ENCODE results near the gene NECTIN4.
"Not testable (repeated sequence)": the region's sequence is repeated elsewhere in the genome, so short reads cannot be mapped to it uniquely, and the experiment has no call there.

DNA sequence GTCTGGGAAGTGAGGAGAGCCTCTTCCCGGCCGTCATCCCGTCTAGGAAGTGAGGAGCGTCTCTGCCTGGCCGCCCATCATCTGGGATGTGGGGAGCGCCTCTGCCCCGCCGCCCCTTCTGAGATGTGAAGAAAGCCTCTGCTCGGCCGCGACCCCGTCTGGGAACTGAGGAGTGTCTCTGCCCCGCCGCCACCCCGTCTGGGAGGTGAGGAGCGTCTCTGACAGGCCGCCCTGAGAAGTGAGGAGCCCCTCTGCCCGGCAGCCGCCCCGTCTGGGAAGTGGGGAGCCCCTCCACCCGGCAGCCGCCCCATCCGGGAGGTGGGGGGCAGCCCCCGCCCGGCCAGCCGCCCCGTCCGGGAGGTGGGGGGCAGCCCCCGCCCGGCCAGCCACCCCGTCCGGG, 59.9 kb downstream of the NECTIN4 start:
- TF ChIP-seq ELF1 (CRISPR knock-in tag; IDR thresholded peaks at IDR 0.05); ZNF383 (CRISPR knock-in tag; IDR thresholded peaks at IDR 0.05; ENCODE audit: borderline replicate concordance); ZNF282 (IDR thresholded peaks at IDR 0.05; ENCODE audit: partially characterized antibody); GTF2F1 (IDR thresholded peaks at IDR 0.05; ENCODE audit: low read length); CTCF (CRISPR knock-in tag; IDR thresholded peaks at IDR 0.05); RBM39 (IDR thresholded peaks at IDR 0.05; ENCODE audit: low read depth, low read length, poor library complexity, severe bottlenecking); JUNB (CRISPR knock-in tag; IDR thresholded peaks at IDR 0.05; ENCODE audit: borderline replicate concordance); ATF1 (CRISPR knock-in tag; IDR thresholded peaks at IDR 0.05); ZNF354B (CRISPR knock-in tag; IDR thresholded peaks at IDR 0.05); XBP1 (CRISPR knock-in tag; IDR thresholded peaks at IDR 0.05): not testable (repeated sequence)
- TF ChIP-seq, protein P1, sequence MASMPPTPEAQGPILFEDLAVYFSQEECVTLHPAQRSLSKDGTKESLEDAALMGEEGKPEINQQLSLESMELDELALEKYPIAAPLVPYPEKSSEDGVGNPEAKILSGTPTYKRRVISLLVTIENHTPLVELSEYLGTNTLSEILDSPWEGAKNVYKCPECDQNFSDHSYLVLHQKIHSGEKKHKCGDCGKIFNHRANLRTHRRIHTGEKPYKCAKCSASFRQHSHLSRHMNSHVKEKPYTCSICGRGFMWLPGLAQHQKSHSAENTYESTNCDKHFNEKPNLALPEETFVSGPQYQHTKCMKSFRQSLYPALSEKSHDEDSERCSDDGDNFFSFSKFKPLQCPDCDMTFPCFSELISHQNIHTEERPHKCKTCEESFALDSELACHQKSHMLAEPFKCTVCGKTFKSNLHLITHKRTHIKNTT (CRISPR knock-in tag; IDR thresholded peaks at IDR 0.05) = not testable (repeated sequence)
- TF ChIP-seq, protein P2, sequence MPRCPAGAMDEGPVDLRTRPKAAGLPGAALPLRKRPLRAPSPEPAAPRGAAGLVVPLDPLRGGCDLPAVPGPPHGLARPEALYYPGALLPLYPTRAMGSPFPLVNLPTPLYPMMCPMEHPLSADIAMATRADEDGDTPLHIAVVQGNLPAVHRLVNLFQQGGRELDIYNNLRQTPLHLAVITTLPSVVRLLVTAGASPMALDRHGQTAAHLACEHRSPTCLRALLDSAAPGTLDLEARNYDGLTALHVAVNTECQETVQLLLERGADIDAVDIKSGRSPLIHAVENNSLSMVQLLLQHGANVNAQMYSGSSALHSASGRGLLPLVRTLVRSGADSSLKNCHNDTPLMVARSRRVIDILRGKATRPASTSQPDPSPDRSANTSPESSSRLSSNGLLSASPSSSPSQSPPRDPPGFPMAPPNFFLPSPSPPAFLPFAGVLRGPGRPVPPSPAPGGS (CRISPR knock-in tag; IDR thresholded peaks at IDR 0.05) = not testable (repeated sequence)

Data from HepG2 (cell line).